SU-DHL-6 (cell line): ENCODE data around the gene NKX6-2.

Source experiments
- EZH2phosphoT487 ChIP-seq: fragments of 200-600 bp; sonication (generic), shearing (Covaris generic); conservative IDR thresholded peaks from 2 replicates; pipeline ENCODE4 v1.6.1; 2018; ENCODE audit warnings: mild to moderate bottlenecking, antibody characterized with exemption, low read length, moderate library complexity, mixed read lengths
- TF ChIP-seq, protein P1 (sequence below): fragments of 200-600 bp; sonication (generic); IDR thresholded peaks from one replicate; pipeline ENCODE4 v1.5.1; 2017; ENCODE audit warnings: antibody characterized with exemption, mild to moderate bottlenecking, low read length, moderate library complexity; ENCODE audit not compliant: insufficient read depth, poor library complexity, severe bottlenecking

DNA sequence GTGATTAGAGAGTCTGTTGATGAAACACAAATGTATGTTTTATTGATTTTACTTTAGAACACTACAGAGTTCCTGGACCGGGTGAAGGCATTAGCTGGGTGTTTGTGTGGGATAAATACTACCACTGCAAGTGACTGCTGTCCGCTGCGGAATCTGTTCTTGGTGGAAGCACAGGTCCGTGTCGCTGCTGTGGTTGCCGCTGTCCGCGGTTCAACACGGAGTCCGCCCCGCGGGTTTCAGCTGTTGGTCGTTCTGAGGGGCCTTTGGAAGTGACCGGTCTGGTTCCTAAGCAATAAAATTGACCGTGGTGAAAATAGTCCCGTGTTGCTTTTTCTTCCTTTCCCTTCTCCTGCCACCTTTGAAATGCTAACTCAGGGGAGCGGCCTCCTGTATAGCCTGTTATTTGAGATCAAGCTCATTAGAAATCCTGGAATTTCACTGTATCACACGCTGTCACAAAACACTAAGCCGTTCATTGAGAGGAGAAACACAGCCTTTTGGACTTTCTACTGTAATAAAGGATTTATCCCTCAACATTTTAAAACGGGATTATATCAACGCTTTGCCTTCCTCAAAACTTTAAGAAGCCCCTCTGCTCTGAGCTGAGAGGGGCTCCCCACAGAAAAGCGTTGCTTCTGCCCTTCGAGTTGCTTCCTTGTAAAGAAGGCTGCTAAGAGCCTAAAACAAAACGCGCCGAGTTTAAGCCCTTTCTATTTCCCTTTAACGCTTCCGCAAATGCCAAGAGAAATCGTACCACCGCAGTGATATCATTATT lies 2.6 kb downstream of the NKX6-2 start:
- TF ChIP-seq, protein P1, sequence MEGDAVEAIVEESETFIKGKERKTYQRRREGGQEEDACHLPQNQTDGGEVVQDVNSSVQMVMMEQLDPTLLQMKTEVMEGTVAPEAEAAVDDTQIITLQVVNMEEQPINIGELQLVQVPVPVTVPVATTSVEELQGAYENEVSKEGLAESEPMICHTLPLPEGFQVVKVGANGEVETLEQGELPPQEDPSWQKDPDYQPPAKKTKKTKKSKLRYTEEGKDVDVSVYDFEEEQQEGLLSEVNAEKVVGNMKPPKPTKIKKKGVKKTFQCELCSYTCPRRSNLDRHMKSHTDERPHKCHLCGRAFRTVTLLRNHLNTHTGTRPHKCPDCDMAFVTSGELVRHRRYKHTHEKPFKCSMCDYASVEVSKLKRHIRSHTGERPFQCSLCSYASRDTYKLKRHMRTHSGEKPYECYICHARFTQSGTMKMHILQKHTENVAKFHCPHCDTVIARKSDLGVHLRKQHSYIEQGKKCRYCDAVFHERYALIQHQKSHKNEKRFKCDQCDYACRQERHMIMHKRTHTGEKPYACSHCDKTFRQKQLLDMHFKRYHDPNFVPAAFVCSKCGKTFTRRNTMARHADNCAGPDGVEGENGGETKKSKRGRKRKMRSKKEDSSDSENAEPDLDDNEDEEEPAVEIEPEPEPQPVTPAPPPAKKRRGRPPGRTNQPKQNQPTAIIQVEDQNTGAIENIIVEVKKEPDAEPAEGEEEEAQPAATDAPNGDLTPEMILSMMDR = no peak
- TF ChIP-seq EZH2phosphoT487 = no peak
